ENCODE measurements around the gene MARCHF11.

- TF ChIP-seq, protein P1, sequence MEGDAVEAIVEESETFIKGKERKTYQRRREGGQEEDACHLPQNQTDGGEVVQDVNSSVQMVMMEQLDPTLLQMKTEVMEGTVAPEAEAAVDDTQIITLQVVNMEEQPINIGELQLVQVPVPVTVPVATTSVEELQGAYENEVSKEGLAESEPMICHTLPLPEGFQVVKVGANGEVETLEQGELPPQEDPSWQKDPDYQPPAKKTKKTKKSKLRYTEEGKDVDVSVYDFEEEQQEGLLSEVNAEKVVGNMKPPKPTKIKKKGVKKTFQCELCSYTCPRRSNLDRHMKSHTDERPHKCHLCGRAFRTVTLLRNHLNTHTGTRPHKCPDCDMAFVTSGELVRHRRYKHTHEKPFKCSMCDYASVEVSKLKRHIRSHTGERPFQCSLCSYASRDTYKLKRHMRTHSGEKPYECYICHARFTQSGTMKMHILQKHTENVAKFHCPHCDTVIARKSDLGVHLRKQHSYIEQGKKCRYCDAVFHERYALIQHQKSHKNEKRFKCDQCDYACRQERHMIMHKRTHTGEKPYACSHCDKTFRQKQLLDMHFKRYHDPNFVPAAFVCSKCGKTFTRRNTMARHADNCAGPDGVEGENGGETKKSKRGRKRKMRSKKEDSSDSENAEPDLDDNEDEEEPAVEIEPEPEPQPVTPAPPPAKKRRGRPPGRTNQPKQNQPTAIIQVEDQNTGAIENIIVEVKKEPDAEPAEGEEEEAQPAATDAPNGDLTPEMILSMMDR (IDR thresholded peaks at IDR 0.05), result no peak
- no peak for TF ChIP-seq POLR2A (IDR thresholded peaks at IDR 0.05)
Measured at GRCh38 chr5:16066320-16066719, 113.3 kb downstream of the MARCHF11 start.

Measured in right lobe of liver (tissue), 4 donors.